Measurements from ENCODE around the gene SLC12A4. TPM values are rescaled to one million over a fixed set of nuclear protein-coding genes. Genes with fewer than 3 reads are reported as not detected.

Gene SLC12A4
- total and polyA plus RNA-seq, 2 experiments from 2014 or later = 19.9 to 53.0 TPM

DNA sequence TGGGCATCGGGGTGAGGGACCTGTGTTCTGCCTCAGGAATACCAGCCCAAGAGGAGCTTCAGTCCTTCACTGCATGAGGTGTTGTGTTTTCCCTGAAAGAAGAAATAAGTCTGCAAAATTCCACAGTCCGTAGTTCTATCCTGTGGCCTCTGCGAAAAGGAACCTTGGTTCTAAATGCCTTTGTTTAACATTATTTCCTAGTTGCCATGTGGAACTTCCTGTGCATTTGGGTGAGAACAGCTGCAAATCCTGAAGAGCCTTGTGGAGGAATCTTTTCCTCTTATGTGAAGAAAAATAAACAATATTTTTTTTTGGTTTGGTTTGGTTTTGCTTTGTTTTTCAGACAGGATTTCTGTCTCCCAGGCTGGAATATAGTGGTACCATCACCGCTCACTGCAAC, 65.6 kb downstream of the SLC12A4 start (continued):
- TF ChIP-seq, protein P1, sequence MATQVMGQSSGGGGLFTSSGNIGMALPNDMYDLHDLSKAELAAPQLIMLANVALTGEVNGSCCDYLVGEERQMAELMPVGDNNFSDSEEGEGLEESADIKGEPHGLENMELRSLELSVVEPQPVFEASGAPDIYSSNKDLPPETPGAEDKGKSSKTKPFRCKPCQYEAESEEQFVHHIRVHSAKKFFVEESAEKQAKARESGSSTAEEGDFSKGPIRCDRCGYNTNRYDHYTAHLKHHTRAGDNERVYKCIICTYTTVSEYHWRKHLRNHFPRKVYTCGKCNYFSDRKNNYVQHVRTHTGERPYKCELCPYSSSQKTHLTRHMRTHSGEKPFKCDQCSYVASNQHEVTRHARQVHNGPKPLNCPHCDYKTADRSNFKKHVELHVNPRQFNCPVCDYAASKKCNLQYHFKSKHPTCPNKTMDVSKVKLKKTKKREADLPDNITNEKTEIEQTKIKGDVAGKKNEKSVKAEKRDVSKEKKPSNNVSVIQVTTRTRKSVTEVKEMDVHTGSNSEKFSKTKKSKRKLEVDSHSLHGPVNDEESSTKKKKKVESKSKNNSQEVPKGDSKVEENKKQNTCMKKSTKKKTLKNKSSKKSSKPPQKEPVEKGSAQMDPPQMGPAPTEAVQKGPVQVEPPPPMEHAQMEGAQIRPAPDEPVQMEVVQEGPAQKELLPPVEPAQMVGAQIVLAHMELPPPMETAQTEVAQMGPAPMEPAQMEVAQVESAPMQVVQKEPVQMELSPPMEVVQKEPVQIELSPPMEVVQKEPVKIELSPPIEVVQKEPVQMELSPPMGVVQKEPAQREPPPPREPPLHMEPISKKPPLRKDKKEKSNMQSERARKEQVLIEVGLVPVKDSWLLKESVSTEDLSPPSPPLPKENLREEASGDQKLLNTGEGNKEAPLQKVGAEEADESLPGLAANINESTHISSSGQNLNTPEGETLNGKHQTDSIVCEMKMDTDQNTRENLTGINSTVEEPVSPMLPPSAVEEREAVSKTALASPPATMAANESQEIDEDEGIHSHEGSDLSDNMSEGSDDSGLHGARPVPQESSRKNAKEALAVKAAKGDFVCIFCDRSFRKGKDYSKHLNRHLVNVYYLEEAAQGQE (IDR thresholded peaks at IDR 0.05; ENCODE audit: unreplicated experiment) = no peak
- TF ChIP-seq, protein P2, sequence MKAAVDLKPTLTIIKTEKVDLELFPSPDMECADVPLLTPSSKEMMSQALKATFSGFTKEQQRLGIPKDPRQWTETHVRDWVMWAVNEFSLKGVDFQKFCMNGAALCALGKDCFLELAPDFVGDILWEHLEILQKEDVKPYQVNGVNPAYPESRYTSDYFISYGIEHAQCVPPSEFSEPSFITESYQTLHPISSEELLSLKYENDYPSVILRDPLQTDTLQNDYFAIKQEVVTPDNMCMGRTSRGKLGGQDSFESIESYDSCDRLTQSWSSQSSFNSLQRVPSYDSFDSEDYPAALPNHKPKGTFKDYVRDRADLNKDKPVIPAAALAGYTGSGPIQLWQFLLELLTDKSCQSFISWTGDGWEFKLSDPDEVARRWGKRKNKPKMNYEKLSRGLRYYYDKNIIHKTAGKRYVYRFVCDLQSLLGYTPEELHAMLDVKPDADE (IDR thresholded peaks at IDR 0.05) = no peak
- no peak for TF ChIP-seq CREB1 (CRISPR knock-in tag; IDR thresholded peaks at IDR 0.05; ENCODE audit: low read depth)

DNA sequence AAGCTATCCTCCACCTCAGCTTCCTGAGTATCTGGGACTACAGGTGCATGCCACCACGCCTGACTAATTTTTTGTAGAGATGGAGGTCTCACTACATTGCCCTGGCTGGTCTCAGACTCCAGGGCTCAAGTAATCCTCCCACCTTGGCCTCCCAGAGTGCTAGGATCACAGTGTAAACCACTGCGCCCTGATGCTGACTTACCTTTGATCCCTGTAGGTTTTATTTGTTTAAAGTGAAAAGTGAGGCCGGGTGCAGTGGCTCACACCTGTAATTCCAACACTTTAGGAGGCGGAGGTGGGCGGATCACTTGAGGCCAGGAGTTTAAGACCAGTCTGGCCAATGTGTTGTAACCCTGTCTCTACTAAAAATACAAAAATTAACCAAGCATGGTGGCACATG, 66.7 kb downstream of the SLC12A4 start:
- no peak overlapping the region for H3K4me2 ChIP-seq
- H3K27ac ChIP-seq (ENCODE audit: low read depth) = no peak overlapping the region
- peaks cover 7% of the 10 kb centered on the region; the same call in 1 of the 2 replicates for H4K20me1 ChIP-seq (replicated peaks; ENCODE audit: insufficient read depth)
- peaks cover 44% of the 10 kb centered on the region for H3K79me2 ChIP-seq (replicated peaks; ENCODE audit: insufficient read depth)
- DNase-seq (ENCODE audit: low spot score) (no peak), ATAC-seq (no peak)
- no peaks in the 10 kb centered on the region for H3K4me1 ChIP-seq (ENCODE audit: insufficient read depth)
- Mint-ChIP-seq H3K27ac (no peak overlapping the region), H3K9me3 (no peaks in the 10 kb centered on the region), H3K4me3 (no peak overlapping the region), H3K4me1 (no peaks in the 10 kb centered on the region), H3K27me3 (ENCODE audit: insufficient read depth, low read depth, poor library complexity) (peaks cover 4% of the 10 kb centered on the region), H3K36me3 (ENCODE audit: low read depth) (peaks cover 5% of the 10 kb centered on the region; the same call in 2 of the 3 replicates)
- no peaks in the 10 kb centered on the region for H3K27me3 ChIP-seq (ENCODE audit: insufficient read depth)
- H3K36me3 ChIP-seq (ENCODE audit: insufficient read depth) = no peaks in the 10 kb centered on the region
- H3K4me3 ChIP-seq = no peak overlapping the region
- H3K9me2 ChIP-seq (ENCODE audit: insufficient read depth) = no peaks in the 10 kb centered on the region
- 0 out of 2 replicates have a peak, but pooled peaks cover 5% of the 10 kb centered on the region for H3F3A ChIP-seq (replicated peaks; ENCODE audit: low read depth)
- no peak overlapping the region for H2AFZ ChIP-seq
- no peak for TF ChIP-seq EZH2phosphoT487 (IDR thresholded peaks at IDR 0.05; ENCODE audit: unreplicated experiment)
- TF ChIP-seq ZNF331 (CRISPR knock-in tag; IDR thresholded peaks at IDR 0.05; ENCODE audit: low read depth) = no peak
- no peak for TF ChIP-seq POLR2AphosphoS5 (IDR thresholded peaks at IDR 0.05; ENCODE audit: low read depth)
- TF ChIP-seq, protein P3, sequence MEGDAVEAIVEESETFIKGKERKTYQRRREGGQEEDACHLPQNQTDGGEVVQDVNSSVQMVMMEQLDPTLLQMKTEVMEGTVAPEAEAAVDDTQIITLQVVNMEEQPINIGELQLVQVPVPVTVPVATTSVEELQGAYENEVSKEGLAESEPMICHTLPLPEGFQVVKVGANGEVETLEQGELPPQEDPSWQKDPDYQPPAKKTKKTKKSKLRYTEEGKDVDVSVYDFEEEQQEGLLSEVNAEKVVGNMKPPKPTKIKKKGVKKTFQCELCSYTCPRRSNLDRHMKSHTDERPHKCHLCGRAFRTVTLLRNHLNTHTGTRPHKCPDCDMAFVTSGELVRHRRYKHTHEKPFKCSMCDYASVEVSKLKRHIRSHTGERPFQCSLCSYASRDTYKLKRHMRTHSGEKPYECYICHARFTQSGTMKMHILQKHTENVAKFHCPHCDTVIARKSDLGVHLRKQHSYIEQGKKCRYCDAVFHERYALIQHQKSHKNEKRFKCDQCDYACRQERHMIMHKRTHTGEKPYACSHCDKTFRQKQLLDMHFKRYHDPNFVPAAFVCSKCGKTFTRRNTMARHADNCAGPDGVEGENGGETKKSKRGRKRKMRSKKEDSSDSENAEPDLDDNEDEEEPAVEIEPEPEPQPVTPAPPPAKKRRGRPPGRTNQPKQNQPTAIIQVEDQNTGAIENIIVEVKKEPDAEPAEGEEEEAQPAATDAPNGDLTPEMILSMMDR (conservative IDR thresholded peaks at IDR 0.05; ENCODE audit: low read depth in 2 of 2) = no peak
- TF ChIP-seq, protein P2 (IDR thresholded peaks at IDR 0.05) = no peak
- no peak for TF ChIP-seq EZH2 (IDR thresholded peaks at IDR 0.05; ENCODE audit: low read depth, unreplicated experiment)
- no peak for TF ChIP-seq ZNF114 (CRISPR knock-in tag; IDR thresholded peaks at IDR 0.05)
- TF ChIP-seq, protein P4, sequence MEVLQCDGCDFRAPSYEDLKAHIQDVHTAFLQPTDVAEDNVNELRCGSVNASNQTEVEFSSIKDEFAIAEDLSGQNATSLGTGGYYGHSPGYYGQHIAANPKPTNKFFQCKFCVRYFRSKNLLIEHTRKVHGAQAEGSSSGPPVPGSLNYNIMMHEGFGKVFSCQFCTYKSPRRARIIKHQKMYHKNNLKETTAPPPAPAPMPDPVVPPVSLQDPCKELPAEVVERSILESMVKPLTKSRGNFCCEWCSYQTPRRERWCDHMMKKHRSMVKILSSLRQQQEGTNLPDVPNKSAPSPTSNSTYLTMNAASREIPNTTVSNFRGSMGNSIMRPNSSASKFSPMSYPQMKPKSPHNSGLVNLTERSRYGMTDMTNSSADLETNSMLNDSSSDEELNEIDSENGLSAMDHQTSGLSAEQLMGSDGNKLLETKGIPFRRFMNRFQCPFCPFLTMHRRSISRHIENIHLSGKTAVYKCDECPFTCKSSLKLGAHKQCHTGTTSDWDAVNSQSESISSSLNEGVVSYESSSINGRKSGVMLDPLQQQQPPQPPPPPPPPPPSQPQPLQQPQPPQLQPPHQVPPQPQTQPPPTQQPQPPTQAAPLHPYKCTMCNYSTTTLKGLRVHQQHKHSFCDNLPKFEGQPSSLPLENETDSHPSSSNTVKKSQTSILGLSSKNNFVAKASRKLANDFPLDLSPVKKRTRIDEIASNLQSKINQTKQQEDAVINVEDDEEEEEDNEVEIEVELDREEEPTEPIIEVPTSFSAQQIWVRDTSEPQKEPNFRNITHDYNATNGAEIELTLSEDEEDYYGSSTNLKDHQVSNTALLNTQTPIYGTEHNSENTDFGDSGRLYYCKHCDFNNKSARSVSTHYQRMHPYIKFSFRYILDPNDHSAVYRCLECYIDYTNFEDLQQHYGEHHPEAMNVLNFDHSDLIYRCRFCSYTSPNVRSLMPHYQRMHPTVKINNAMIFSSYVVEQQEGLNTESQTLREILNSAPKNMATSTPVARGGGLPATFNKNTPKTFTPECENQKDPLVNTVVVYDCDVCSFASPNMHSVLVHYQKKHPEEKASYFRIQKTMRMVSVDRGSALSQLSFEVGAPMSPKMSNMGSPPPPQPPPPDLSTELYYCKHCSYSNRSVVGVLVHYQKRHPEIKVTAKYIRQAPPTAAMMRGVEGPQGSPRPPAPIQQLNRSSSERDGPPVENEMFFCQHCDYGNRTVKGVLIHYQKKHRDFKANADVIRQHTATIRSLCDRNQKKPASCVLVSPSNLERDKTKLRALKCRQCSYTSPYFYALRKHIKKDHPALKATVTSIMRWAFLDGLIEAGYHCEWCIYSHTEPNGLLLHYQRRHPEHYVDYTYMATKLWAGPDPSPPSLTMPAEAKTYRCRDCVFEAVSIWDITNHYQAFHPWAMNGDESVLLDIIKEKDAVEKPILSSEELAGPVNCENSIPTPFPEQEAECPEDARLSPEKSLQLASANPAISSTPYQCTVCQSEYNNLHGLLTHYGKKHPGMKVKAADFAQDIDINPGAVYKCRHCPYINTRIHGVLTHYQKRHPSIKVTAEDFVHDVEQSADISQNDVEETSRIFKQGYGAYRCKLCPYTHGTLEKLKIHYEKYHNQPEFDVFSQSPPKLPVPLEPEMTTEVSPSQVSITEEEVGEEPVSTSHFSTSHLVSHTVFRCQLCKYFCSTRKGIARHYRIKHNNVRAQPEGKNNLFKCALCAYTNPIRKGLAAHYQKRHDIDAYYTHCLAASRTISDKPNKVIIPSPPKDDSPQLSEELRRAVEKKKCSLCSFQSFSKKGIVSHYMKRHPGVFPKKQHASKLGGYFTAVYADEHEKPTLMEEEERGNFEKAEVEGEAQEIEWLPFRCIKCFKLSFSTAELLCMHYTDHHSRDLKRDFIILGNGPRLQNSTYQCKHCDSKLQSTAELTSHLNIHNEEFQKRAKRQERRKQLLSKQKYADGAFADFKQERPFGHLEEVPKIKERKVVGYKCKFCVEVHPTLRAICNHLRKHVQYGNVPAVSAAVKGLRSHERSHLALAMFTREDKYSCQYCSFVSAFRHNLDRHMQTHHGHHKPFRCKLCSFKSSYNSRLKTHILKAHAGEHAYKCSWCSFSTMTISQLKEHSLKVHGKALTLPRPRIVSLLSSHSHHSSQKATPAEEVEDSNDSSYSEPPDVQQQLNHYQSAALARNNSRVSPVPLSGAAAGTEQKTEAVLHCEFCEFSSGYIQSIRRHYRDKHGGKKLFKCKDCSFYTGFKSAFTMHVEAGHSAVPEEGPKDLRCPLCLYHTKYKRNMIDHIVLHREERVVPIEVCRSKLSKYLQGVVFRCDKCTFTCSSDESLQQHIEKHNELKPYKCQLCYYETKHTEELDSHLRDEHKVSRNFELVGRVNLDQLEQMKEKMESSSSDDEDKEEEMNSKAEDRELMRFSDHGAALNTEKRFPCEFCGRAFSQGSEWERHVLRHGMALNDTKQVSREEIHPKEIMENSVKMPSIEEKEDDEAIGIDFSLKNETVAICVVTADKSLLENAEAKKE (CRISPR knock-in tag; IDR thresholded peaks at IDR 0.05) = no peak
- TF ChIP-seq STAT1 (IDR thresholded peaks at IDR 0.05; ENCODE audit: unreplicated experiment) = no peak
- TF ChIP-seq JUNB (IDR thresholded peaks at IDR 0.05; ENCODE audit: unreplicated experiment) = no peak
